ENCODE data around the gene SEPHS1.

Gene SEPHS1

DNA sequence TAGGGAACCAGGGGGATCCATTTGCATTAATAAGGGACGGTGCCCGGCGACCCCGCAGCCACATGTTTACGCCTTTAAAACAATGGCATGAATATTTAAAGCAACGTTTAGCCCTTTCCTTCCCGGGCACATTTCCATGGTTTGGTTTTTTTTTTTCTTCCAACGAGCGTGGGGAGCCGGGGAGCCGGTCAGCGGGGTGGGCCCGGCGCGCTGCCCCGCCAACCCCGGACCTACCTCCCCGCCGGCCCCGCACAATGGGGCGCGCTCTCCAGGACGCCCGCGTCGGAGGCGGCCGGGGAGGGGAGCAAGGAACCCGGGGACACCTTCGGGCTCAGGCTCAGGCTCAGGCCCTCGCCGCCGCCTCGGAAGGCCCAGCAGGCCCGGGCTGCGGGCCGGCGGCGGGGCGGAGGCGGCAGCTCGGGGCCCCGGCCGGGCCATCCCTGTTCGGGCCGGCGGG, 1.0 kb downstream of the SEPHS1 start:
- TF ChIP-seq POLR2AphosphoS5 (IDR thresholded peaks at IDR 0.05; ENCODE audit: low read depth, low read length), result no peak
- TF ChIP-seq, protein P1, sequence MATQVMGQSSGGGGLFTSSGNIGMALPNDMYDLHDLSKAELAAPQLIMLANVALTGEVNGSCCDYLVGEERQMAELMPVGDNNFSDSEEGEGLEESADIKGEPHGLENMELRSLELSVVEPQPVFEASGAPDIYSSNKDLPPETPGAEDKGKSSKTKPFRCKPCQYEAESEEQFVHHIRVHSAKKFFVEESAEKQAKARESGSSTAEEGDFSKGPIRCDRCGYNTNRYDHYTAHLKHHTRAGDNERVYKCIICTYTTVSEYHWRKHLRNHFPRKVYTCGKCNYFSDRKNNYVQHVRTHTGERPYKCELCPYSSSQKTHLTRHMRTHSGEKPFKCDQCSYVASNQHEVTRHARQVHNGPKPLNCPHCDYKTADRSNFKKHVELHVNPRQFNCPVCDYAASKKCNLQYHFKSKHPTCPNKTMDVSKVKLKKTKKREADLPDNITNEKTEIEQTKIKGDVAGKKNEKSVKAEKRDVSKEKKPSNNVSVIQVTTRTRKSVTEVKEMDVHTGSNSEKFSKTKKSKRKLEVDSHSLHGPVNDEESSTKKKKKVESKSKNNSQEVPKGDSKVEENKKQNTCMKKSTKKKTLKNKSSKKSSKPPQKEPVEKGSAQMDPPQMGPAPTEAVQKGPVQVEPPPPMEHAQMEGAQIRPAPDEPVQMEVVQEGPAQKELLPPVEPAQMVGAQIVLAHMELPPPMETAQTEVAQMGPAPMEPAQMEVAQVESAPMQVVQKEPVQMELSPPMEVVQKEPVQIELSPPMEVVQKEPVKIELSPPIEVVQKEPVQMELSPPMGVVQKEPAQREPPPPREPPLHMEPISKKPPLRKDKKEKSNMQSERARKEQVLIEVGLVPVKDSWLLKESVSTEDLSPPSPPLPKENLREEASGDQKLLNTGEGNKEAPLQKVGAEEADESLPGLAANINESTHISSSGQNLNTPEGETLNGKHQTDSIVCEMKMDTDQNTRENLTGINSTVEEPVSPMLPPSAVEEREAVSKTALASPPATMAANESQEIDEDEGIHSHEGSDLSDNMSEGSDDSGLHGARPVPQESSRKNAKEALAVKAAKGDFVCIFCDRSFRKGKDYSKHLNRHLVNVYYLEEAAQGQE (IDR thresholded peaks at IDR 0.05; ENCODE audit: insufficient read depth in 1 of 2, low read depth in 2 of 2, low read length in 2 of 2), result no peak
- TF ChIP-seq TAF1 (IDR thresholded peaks at IDR 0.05; ENCODE audit: borderline replicate concordance, insufficient read depth, low read length), result no peak
- no peak for TF ChIP-seq SIN3A (IDR thresholded peaks at IDR 0.05; ENCODE audit: borderline replicate concordance, insufficient read depth, low read length)
- no peak for TF ChIP-seq FOXP2 (optimal IDR thresholded peaks at IDR 0.05; ENCODE audit: borderline replicate concordance, extremely low read depth, extremely low read length, insufficient read depth)

- TF ChIP-seq FOXP2 (optimal IDR thresholded peaks at IDR 0.05; ENCODE audit: borderline replicate concordance, extremely low read depth, extremely low read length, insufficient read depth) (no peak), POLR2AphosphoS5 (IDR thresholded peaks at IDR 0.05; ENCODE audit: low read depth, low read length) (no peak), SIN3A (IDR thresholded peaks at IDR 0.05; ENCODE audit: borderline replicate concordance, insufficient read depth, low read length) (no peak), TAF1 (IDR thresholded peaks at IDR 0.05; ENCODE audit: borderline replicate concordance, insufficient read depth, low read length) (0 out of 2 replicates have a peak, but pooled peaks have one; percentile 18)
- TF ChIP-seq, protein P1 (IDR thresholded peaks at IDR 0.05; ENCODE audit: insufficient read depth in 1 of 2, low read depth in 2 of 2, low read length in 2 of 2), result no peak
Observed at GRCh38 chr10:13346283-13347042, 1.6 kb downstream of the SEPHS1 start.

DNA sequence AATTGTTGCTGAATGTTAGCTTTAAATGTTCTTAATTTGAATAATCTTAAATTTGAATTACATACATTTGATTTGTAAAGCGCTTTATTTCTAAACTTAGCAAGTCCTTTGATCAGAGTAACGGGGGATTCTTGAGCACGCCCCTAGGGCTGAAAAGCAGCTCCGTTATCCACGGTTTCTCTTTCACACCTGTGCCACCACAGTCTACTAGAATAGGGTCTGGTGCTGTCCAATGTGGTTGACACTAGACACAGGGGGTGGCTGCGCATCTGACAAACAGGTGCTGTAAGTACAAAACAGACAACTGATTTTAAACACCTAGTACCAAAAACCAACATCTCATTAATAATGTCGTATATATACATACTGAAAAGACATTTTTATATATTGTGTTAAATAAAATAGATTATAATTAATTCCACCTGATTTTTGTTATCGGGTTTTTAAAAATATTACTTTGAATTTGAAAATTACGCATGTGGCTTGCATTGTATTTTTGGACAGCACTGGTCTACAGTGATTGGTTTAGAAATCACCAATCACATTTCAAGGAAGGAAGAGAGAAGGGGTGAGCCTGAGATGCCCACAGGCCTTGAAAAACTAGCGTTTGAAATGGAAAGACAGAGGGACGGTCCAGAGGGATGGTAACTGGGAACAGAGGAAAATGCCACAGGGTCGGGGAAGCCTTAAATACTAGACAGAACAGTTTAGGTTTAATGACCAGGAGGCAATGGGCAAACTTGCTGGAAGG, 7.3 kb downstream of the SEPHS1 start:
- no peak for TF ChIP-seq SIN3A (IDR thresholded peaks at IDR 0.05; ENCODE audit: borderline replicate concordance, insufficient read depth, low read length)
- no peak for TF ChIP-seq TAF1 (IDR thresholded peaks at IDR 0.05; ENCODE audit: borderline replicate concordance, insufficient read depth, low read length)
- TF ChIP-seq, protein P1 (IDR thresholded peaks at IDR 0.05; ENCODE audit: insufficient read depth in 1 of 2, low read depth in 2 of 2, low read length in 2 of 2), result no peak
- TF ChIP-seq FOXP2 (optimal IDR thresholded peaks at IDR 0.05; ENCODE audit: borderline replicate concordance, extremely low read depth, extremely low read length, insufficient read depth), result no peak
- no peak for TF ChIP-seq POLR2AphosphoS5 (IDR thresholded peaks at IDR 0.05; ENCODE audit: low read depth, low read length)

GRCh38 chr10:13340068-13340467, 8.0 kb downstream of the SEPHS1 start:
- TF ChIP-seq TAF1 (IDR thresholded peaks at IDR 0.05; ENCODE audit: borderline replicate concordance, insufficient read depth, low read length) (no peak), POLR2AphosphoS5 (IDR thresholded peaks at IDR 0.05; ENCODE audit: low read depth, low read length) (no peak)
- TF ChIP-seq, protein P1 (IDR thresholded peaks at IDR 0.05; ENCODE audit: insufficient read depth in 1 of 2, low read depth in 2 of 2, low read length in 2 of 2), result no peak
